ENCODE data around the gene RASGRF1. TPM values are rescaled to one million over a fixed set of nuclear protein-coding genes. Genes with fewer than 3 reads are reported as not detected.
"Not testable (repeated sequence)": the region's sequence is repeated elsewhere in the genome, so short reads cannot be mapped to it uniquely, and the experiment has no call there.

The RASGRF1 gene
- total RNA-seq (2014; rRNA removed; shearing (Covaris generic)): not detected in 2 replicates

- DNase-seq (ENCODE audit: low read depth): no peak
Observed at GRCh38 chr15:79090487-79091203, at the start of gene RASGRF1. Gene RASGRF1, minus strand, starts transcription at chr15:79090780. Its CDS starts 282 bp downstream, at chr15:79090498.

DNA sequence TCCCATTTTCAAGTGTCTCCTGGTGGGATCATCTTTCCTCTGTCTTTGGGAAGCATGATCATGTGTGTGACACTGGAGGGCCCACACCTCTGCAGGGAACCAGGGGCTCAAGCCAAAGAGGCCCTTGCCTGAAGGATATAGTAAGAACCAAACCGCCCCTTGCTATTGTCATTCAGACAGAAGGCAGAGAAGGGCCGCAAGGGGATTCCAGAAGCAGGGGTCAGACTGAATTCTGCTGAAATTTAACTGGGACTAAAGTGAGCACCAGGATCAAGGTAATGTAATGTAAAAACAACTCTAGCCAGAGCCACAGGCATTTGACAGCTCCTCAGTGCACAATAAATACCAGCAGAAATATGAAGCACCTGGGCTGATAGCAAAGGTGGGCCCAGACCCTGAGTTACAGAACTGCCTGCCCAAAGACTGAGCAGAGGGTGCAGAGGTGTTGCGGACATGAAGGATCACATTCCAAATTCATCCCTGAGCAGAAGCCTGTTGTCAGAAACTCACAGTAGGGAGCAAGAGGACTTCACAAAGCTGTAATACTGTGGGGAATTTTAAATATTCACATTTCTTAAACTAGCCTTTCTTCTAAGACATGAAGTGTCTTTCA lies 46.0 kb upstream of the RASGRF1 start:
- no peak for DNase-seq (ENCODE audit: low read depth)

GRCh38 chr15:79133309-79133708 lies 42.7 kb upstream of the RASGRF1 start:
- no peak for DNase-seq (ENCODE audit: low read depth)

GRCh38 chr15:79132770-79133169 lies 42.2 kb upstream of the RASGRF1 start:
- no peak for DNase-seq (ENCODE audit: low read depth)

GRCh38 chr15:79132361-79132760 lies 41.8 kb upstream of the RASGRF1 start:
- DNase-seq (ENCODE audit: low read depth): no peak

- DNase-seq (ENCODE audit: low read depth): no peak
Observed at GRCh38 chr15:79130535-79131130, 40.1 kb upstream of the RASGRF1 start.

DNA sequence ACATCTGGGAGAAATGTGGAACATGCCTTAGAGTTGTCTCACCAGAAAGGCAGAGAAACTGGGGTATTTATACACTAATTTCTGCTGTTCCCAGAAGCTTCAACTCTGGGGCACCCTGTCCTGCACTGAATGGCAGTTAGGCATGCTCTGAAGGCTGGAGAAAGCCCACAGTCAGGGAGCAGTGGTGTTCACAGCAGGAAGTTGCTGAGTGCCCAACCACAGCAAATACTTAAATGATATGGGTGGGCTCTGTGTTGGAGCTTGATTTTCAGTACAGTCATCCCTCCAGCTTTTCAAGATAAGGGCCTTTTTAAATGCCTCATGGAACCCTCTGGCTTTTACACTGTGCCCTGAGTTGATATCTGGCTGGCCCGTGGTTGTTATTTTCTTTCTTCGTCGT lies 38.7 kb upstream of the RASGRF1 start:
- DNase-seq (ENCODE audit: low read depth): no peak

DNA sequence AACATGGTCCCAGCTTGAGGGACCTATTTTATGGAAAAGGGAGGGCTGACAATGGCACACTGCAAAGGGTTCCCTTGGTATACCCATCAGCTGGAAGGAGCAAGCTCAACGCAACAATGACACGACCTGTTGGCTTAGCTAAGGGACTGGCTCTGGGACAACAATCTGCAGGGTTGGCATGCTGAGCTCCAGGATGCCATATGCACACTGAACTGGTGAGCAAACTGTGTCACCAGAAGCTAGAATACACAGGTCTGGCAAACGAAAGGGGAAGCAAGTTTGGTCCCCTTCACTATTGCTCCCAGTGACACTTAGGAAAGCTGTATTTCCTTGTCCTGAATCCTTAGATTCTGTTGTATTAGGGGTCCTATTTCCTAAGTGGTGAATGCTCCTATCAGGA lies 38.0 kb upstream of the RASGRF1 start:
- no peak for DNase-seq (ENCODE audit: low read depth)

- no peak for DNase-seq (ENCODE audit: low read depth)
Observed at GRCh38 chr15:79124388-79124787, 33.8 kb upstream of the RASGRF1 start.

GRCh38 chr15:79122991-79123390 lies 32.4 kb upstream of the RASGRF1 start:
- DNase-seq (ENCODE audit: low read depth): no peak

- no peak for DNase-seq (ENCODE audit: low read depth)
Observed at GRCh38 chr15:79122391-79122790, 31.8 kb upstream of the RASGRF1 start.

GRCh38 chr15:79121571-79121970 lies 31.0 kb upstream of the RASGRF1 start:
- DNase-seq (ENCODE audit: low read depth): no peak

- no peak for DNase-seq (ENCODE audit: low read depth)
Observed at GRCh38 chr15:79117442-79118204, 27.0 kb upstream of the RASGRF1 start.

- DNase-seq (ENCODE audit: low read depth): no peak
Observed at GRCh38 chr15:79116771-79117170, 26.2 kb upstream of the RASGRF1 start.

DNA sequence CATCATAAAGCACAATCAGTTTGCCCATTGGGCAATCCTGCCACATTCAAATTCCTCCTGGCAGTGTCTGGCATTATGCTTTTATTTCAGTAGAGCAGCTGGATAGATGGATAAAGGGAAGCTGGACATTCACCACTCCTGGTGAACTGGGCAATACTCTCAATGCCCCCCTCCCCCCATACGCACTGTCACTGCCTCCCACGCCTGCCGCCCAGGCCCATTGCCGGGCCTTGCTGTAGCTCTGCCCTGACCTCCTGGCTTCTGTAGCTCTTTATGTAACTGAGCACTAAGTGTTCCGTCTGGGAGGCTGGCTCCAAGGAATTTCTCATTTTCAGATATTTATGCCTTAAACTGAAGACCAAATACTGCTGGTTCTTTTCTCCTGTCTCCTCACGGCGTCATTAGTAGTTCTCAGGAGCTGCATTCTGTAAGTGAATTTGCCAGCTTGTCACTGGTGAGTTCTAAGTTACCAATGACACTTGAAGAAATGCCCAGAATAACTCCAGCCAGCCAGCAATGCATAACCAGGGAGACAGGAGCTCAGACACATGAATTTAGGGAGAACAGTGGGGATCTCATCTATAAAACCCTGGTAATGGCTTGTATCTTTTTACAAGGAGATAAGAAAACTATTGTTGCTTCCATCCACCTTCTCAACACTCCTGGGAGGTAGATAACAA lies 25.5 kb upstream of the RASGRF1 start:
- DNase-seq (ENCODE audit: low read depth): no peak

DNA sequence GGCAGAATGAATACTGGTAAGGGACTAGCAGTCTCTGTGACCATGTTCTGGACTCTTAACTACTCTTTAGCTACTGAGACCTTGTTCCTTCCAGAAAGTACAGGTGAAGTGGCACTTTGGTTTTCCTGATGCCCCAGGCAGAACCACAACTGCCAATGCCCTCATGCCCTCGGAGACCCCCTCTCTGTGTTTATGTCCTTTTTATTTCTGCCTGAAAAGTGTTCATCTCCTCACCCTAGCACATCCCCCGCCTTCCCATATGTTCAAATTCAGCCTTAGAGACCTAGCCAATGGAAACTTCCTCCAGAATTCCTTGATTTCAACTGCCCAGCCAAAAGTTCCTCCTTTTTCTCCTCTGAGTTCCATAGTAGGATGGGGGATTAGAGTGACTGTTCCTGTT lies 23.3 kb upstream of the RASGRF1 start:
- no peak for DNase-seq (ENCODE audit: low read depth)

- DNase-seq (ENCODE audit: low read depth): not testable (repeated sequence)
Observed at GRCh38 chr15:79111404-79111803, 20.8 kb upstream of the RASGRF1 start.

DNA sequence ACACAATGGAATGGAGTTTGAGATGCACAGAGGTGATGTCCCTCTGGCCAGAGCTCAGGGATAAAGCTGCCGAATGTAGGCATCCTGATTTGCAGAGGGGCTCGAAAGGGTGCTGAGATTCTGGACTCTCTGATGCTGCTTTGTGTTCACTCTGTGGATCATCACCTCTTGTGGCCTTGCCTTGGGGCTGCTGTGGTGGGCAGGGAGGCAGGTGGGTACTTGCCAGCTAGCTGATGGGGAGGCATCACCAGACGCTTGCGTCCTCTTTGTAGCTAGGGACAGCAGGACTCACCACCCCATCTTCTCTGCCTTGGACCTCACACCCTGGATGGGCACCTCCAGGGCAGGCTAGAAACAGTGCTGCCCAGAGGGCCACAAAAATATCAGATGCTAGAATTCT lies 14.6 kb upstream of the RASGRF1 start:
- no peak for DNase-seq (ENCODE audit: low read depth)

- DNase-seq (ENCODE audit: low read depth): no peak
Observed at GRCh38 chr15:79102595-79102994, 12.0 kb upstream of the RASGRF1 start.

GRCh38 chr15:79101866-79102581 lies 11.4 kb upstream of the RASGRF1 start:
- no peak for DNase-seq (ENCODE audit: low read depth)

GRCh38 chr15:79099692-79100091 lies 9.1 kb upstream of the RASGRF1 start:
- no peak for DNase-seq (ENCODE audit: low read depth)

Measured in Daoy (cell line).